SK-N-SH (cell line): Measurements from ENCODE around the gene ADGRL3. TPM values are rescaled to one million over a fixed set of nuclear protein-coding genes. Genes with fewer than 3 reads are reported as not detected.

ENCODE experiments used
- CTCF ChIA-PET: fragments of 300-600, 350-600 bp; formaldehyde crosslinking; extraction: SDS; loops from one replicate; lab custom pipeline; 2021; lab: Yijun Ruan, JAX
- POLR2A ChIA-PET: fragments of 350-600 bp; sonication (Branson Sonifier 250); formaldehyde crosslinking; extraction: SDS; loops from one replicate; lab custom pipeline; 2020; ENCODE audit warnings: antibody characterized with exemption, inconsistent platforms; lab: Yijun Ruan, JAX
- DNase-seq: peaks from one replicate; pipeline ENCODE4 v3.0.0; 2012
- H2AFZ ChIP-seq: fragments of 200-600 bp; sonication (generic); 2 replicates; pipeline ENCODE4 v1.8.1; 2016; ENCODE audit warnings: antibody characterized with exemption, mild to moderate bottlenecking, low read depth
- H3F3A ChIP-seq: fragments of 200-600 bp; sonication (generic); replicated peaks from 2 replicates; pipeline ENCODE3; 2016; ENCODE audit warnings: antibody characterized with exemption, mild to moderate bottlenecking; ENCODE audit not compliant: insufficient read depth
- H3K27ac ChIP-seq, 2 experiments: fragments of 200-500 bp in 1 of 2; fragments of 200-600 bp in 1 of 2; sonication (Bioruptor generic) in 1 of 2; sonication (generic), shearing (Covaris generic) in 1 of 2; 2 replicates each; pipeline versions ENCODE4 v1.5.1 to v1.6.1; 2014 to 2016; ENCODE audit warnings: low read depth in 2 of 2, inconsistent platforms in 1 of 2, low read length in 1 of 2, mild to moderate bottlenecking in 1 of 2, mixed read lengths in 1 of 2
- H3K27me3 ChIP-seq: fragments of 200-600 bp; sonication (generic), shearing (Covaris generic); 2 replicates; pipeline ENCODE4 v1.6.1; 2016; ENCODE audit warnings: mixed run types; ENCODE audit not compliant: insufficient read depth
- H3K36me3 ChIP-seq, 2 experiments: fragments of 200-500 bp in 1 of 2; fragments of 200-600 bp in 1 of 2; sonication (Bioruptor generic) in 1 of 2; sonication (generic) in 1 of 2; replicated peaks in 1 of 2; 2 replicates each; pipeline versions ENCODE3 to v1.5.1; 2014 to 2016; ENCODE audit warnings: low read length in 1 of 2, mild to moderate bottlenecking in 1 of 2; ENCODE audit not compliant: insufficient read depth in 2 of 2, control insufficient read depth in 1 of 2
- H3K4me1 ChIP-seq, 2 experiments: fragments of 200-500 bp in 1 of 2; fragments of 200-600 bp in 1 of 2; sonication (Bioruptor generic) in 1 of 2; sonication (generic), shearing (Covaris generic) in 1 of 2; 2 replicates each; pipeline versions ENCODE4 v1.5.1 to v1.6.1; 2014 to 2016; ENCODE audit warnings: low read depth in 1 of 2, low read length in 1 of 2, mixed run types in 1 of 2; ENCODE audit not compliant: insufficient read depth in 2 of 2, control insufficient read depth in 1 of 2
- H3K4me2 ChIP-seq: fragments of 200-600 bp; sonication (generic), shearing (Covaris generic); 2 replicates; pipeline ENCODE4 v1.6.1; 2017; ENCODE audit warnings: mixed run types
- H3K4me3 ChIP-seq, 2 experiments: fragments of 200-500 bp in 1 of 2; fragments of 200-600 bp in 1 of 2; sonication (Bioruptor generic) in 1 of 2; sonication (generic), shearing (Covaris generic) in 1 of 2; 2 replicates each; pipeline versions ENCODE4 v1.5.1 to v1.8.1; 2014 to 2016; ENCODE audit warnings: low read depth in 2 of 2, inconsistent platforms in 1 of 2, low read length in 1 of 2, mild to moderate bottlenecking in 1 of 2, mixed read lengths in 1 of 2, moderate library complexity in 1 of 2
- H3K79me2 ChIP-seq: fragments of 200-600 bp; sonication (generic); 2 replicates; pipeline ENCODE4 v1.8.1; 2017; ENCODE audit warnings: mild to moderate bottlenecking; ENCODE audit not compliant: insufficient read depth
- H3K9ac ChIP-seq: fragments of 200-600 bp; sonication (generic); 2 replicates; pipeline ENCODE4 v1.6.1; 2017; ENCODE audit warnings: mixed run types
- H3K9me2 ChIP-seq: fragments of 200-600 bp; sonication (generic); 2 replicates; pipeline ENCODE4 v1.6.1; 2017; ENCODE audit warnings: mixed run types
- H3K9me3 ChIP-seq: fragments of 200-600 bp; sonication (generic); 2 replicates; pipeline ENCODE4 v1.6.1; 2017; ENCODE audit warnings: mixed run types, mild to moderate bottlenecking, moderate library complexity
- H4K20me1 ChIP-seq: fragments of 200-600 bp; sonication (generic); 2 replicates; pipeline ENCODE4 v1.6.1; 2017; ENCODE audit warnings: mild to moderate bottlenecking, mixed run types; ENCODE audit not compliant: insufficient read depth
- EP300 ChIP-seq, 2 experiments: IDR thresholded peaks; 2 replicates each; pipeline versions ENCODE4 v1.4.0 to v1.6.1; 2012; ENCODE audit warnings: borderline replicate concordance in 1 of 2, low read depth in 1 of 2, low read length in 1 of 2
- EZH2phosphoT487 ChIP-seq: fragments of 200-600 bp; sonication (generic); IDR thresholded peaks from 2 replicates; pipeline ENCODE4 v1.6.1; 2017; ENCODE audit warnings: low read depth, mixed run types, mild to moderate bottlenecking, antibody characterized with exemption, moderate library complexity, borderline replicate concordance
- FOXM1 ChIP-seq: IDR thresholded peaks from 2 replicates; pipeline ENCODE4 v1.4.0; 2012; ENCODE audit warnings: low read depth, mild to moderate bottlenecking
- GATA2 ChIP-seq: sonication (generic); formaldehyde crosslinking; IDR thresholded peaks from 2 replicates; pipeline ENCODE4 v1.5.0; 2020; ENCODE audit warnings: mild to moderate bottlenecking, missing genetic modification reagents
- MEF2A ChIP-seq: IDR thresholded peaks from 2 replicates; pipeline ENCODE4 v1.4.0; 2012; ENCODE audit warnings: low read depth, borderline replicate concordance
- POLR2AphosphoS5 ChIP-seq: IDR thresholded peaks from 2 replicates; pipeline ENCODE4 v1.6.1; 2012; ENCODE audit warnings: low read depth, low read length
- RAD21 ChIP-seq: IDR thresholded peaks from 2 replicates; pipeline ENCODE4 v1.6.1; 2012; ENCODE audit warnings: mild to moderate bottlenecking, low read length
- RCOR1 ChIP-seq: fragments of 150-350 bp; IDR thresholded peaks from 2 replicates; pipeline ENCODE4 v1.6.1; 2017; ENCODE audit warnings: antibody characterized with exemption, low read length
- RFX5 ChIP-seq: IDR thresholded peaks from 2 replicates; pipeline ENCODE4 v1.6.1; 2012; ENCODE audit warnings: mild to moderate bottlenecking, improper control_type of control experiment, low read length
- SMC3 ChIP-seq: IDR thresholded peaks from 2 replicates; pipeline ENCODE4 v1.6.1; 2012; ENCODE audit warnings: low read depth, low read length, improper control_type of control experiment
- TAF1 ChIP-seq: IDR thresholded peaks from 2 replicates; pipeline ENCODE4 v1.6.1; 2012; ENCODE audit warnings: low read depth, mild to moderate bottlenecking, low read length, moderate library complexity, borderline replicate concordance
- TEAD4 ChIP-seq: IDR thresholded peaks from 2 replicates; pipeline ENCODE4 v1.4.0; 2012; ENCODE audit warnings: mild to moderate bottlenecking, borderline replicate concordance; ENCODE audit not compliant: insufficient read depth
- YY1 ChIP-seq: IDR thresholded peaks from 2 replicates; pipeline ENCODE4 v1.4.0; 2012; ENCODE audit warnings: low read depth, mild to moderate bottlenecking
- WGBS: methylation state at CpG from one replicate; pipeline ENCODE4 v1.1.6; 2017; ENCODE audit warnings: low lambda C conversion rate; 5-methylcytosine and 5-hydroxymethylcytosine counted together
- polyA plus RNA-seq, 3 experiments: library from polyadenylated mRNA; depleted of rRNA; stranded (reverse); fragments of >200 nt; gene quantifications; 2 replicates each; pipeline ENCODE4 v1.2.3, GENCODE V29; 2012
- TF ChIP-seq, protein P1 (sequence below): fragments of 150-350 bp; IDR thresholded peaks from 2 replicates; pipeline ENCODE4 v1.6.1; 2016; ENCODE audit warnings: mild to moderate bottlenecking, low read depth, low read length
- TF ChIP-seq, protein P2 (sequence below): IDR thresholded peaks from 2 replicates; pipeline ENCODE4 v1.4.0; 2012; ENCODE audit warnings: low read depth, borderline replicate concordance
- TF ChIP-seq, protein P3 (sequence below): IDR thresholded peaks from 2 replicates; pipeline ENCODE4; 2012
- TF ChIP-seq, protein P4 (sequence below): fragments of 200-600 bp; sonication (generic); IDR thresholded peaks from 2 replicates; pipeline ENCODE4 v1.6.1; 2017; ENCODE audit warnings: antibody characterized with exemption, mild to moderate bottlenecking, moderate library complexity
- TF ChIP-seq, protein P5 (sequence below): fragments of 150-350 bp; IDR thresholded peaks from 2 replicates; pipeline ENCODE4 v1.6.1; 2017; ENCODE audit warnings: antibody characterized with exemption, low read length, low read depth, borderline replicate concordance

Gene ADGRL3
- polyA plus RNA-seq, 1 of the 3 experiments (the other 2 are of a cell fraction): 0.03 TPM

DNA sequence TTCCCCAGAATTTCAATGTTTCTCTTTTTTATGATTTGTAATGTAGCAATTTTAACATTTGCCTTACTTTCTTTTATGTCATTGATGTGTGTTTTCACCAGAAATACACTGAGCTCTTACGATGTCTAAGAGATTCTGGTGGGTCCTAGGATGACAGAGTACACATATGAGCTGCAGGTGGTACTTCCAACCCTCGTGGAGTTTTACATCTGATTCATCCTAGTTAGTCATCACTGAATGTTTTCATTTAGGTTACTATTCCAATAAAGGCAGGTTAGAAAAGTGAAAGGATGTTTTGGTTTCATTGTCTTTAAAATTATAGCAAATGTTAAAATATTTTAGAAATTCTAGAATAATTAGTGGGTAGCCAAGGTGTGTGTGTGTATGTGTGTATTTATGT is 605.9 kb downstream of the ADGRL3 start:
- CTCF ChIA-PET: no interaction called here
- WGBS: 36% methylated on average over 2 of the region's 2 CpGs
- H3K9ac ChIP-seq: no peak overlapping the region
- no peaks in the 10 kb centered on the region for H3K36me3 ChIP-seq
- POLR2A ChIA-PET: no interaction called here
- no peaks in the 10 kb centered on the region for H3F3A ChIP-seq
- H3K4me3 ChIP-seq: no peak overlapping the region
- H3K27me3 ChIP-seq: no peaks in the 10 kb centered on the region
- no peak overlapping the region for H2AFZ ChIP-seq
- H3K9me3 ChIP-seq: no peaks in the 10 kb centered on the region
- DNase-seq: no peak
- H3K4me2 ChIP-seq: no peak overlapping the region
- no peaks in the 10 kb centered on the region for H3K4me1 ChIP-seq
- no peaks in the 10 kb centered on the region for H4K20me1 ChIP-seq
- TF ChIP-seq, protein P1, sequence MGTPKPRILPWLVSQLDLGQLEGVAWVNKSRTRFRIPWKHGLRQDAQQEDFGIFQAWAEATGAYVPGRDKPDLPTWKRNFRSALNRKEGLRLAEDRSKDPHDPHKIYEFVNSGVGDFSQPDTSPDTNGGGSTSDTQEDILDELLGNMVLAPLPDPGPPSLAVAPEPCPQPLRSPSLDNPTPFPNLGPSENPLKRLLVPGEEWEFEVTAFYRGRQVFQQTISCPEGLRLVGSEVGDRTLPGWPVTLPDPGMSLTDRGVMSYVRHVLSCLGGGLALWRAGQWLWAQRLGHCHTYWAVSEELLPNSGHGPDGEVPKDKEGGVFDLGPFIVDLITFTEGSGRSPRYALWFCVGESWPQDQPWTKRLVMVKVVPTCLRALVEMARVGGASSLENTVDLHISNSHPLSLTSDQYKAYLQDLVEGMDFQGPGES: no peak
- TF ChIP-seq RAD21 (no peak), TEAD4 (no peak), RFX5 (no peak), POLR2AphosphoS5 (no peak), MEF2A (no peak), GATA2 (CRISPR knock-in tag) (no peak), EP300 (IDR thresholded peaks at IDR 0.05; ENCODE audit: borderline replicate concordance in 1 of 2, low read depth in 1 of 2, low read length in 1 of 2) (no peak), RCOR1 (no peak), TAF1 (no peak), YY1 (no peak), SMC3 (no peak), EZH2phosphoT487 (no peak), FOXM1 (no peak)
- TF ChIP-seq, protein P2, sequence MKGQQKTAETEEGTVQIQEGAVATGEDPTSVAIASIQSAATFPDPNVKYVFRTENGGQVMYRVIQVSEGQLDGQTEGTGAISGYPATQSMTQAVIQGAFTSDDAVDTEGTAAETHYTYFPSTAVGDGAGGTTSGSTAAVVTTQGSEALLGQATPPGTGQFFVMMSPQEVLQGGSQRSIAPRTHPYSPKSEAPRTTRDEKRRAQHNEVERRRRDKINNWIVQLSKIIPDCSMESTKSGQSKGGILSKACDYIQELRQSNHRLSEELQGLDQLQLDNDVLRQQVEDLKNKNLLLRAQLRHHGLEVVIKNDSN: no peak
- TF ChIP-seq, protein P3, sequence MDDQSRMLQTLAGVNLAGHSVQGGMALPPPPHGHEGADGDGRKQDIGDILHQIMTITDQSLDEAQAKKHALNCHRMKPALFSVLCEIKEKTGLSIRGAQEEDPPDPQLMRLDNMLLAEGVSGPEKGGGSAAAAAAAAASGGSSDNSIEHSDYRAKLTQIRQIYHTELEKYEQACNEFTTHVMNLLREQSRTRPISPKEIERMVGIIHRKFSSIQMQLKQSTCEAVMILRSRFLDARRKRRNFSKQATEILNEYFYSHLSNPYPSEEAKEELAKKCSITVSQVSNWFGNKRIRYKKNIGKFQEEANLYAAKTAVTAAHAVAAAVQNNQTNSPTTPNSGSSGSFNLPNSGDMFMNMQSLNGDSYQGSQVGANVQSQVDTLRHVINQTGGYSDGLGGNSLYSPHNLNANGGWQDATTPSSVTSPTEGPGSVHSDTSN: no peak
- TF ChIP-seq, protein P4, sequence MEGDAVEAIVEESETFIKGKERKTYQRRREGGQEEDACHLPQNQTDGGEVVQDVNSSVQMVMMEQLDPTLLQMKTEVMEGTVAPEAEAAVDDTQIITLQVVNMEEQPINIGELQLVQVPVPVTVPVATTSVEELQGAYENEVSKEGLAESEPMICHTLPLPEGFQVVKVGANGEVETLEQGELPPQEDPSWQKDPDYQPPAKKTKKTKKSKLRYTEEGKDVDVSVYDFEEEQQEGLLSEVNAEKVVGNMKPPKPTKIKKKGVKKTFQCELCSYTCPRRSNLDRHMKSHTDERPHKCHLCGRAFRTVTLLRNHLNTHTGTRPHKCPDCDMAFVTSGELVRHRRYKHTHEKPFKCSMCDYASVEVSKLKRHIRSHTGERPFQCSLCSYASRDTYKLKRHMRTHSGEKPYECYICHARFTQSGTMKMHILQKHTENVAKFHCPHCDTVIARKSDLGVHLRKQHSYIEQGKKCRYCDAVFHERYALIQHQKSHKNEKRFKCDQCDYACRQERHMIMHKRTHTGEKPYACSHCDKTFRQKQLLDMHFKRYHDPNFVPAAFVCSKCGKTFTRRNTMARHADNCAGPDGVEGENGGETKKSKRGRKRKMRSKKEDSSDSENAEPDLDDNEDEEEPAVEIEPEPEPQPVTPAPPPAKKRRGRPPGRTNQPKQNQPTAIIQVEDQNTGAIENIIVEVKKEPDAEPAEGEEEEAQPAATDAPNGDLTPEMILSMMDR: no peak
- TF ChIP-seq, protein P5, sequence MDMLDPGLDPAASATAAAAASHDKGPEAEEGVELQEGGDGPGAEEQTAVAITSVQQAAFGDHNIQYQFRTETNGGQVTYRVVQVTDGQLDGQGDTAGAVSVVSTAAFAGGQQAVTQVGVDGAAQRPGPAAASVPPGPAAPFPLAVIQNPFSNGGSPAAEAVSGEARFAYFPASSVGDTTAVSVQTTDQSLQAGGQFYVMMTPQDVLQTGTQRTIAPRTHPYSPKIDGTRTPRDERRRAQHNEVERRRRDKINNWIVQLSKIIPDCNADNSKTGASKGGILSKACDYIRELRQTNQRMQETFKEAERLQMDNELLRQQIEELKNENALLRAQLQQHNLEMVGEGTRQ: no peak
- no peaks in the 10 kb centered on the region for H3K79me2 ChIP-seq
- H3K9me2 ChIP-seq: no peaks in the 10 kb centered on the region
- H3K27ac ChIP-seq: no peak overlapping the region
